Measurements from ENCODE around the gene PARVG. TPM values are rescaled to one million over a fixed set of nuclear protein-coding genes. Genes with fewer than 3 reads are reported as not detected.

Gene PARVG
- total RNA-seq, 1 experiment from 2014 or later, result not detected

- no TSS peak for BruUV-seq (replicated peaks)
- no peak for TF ChIP-seq CTCF (conservative IDR thresholded peaks at IDR 0.05; ENCODE audit: low read depth, low read length)
- TF ChIP-seq EZH2phosphoT487 (IDR thresholded peaks at IDR 0.05; ENCODE audit: borderline replicate concordance, low read length), result no peak
- no peak for TF ChIP-seq EZH2 (IDR thresholded peaks at IDR 0.05; ENCODE audit: low read length, unreplicated experiment)
- no peaks in the 10 kb centered on the region for H3F3A ChIP-seq (ENCODE audit: low read length, unreplicated experiment)
- POLR2A ChIA-PET (ENCODE audit: unreplicated experiment), result no interaction called here
- no peak overlapping the region for H3K4me3 ChIP-seq (ENCODE audit: low read length)
- no peak overlapping the region for H2AFZ ChIP-seq (ENCODE audit: low read length)
- no peaks in the 10 kb centered on the region for H3K9me2 ChIP-seq (replicated peaks; ENCODE audit: low read length)
- peaks cover 8% of the 10 kb centered on the region; the same call in 1 of the 2 replicates for H3K4me1 ChIP-seq (ENCODE audit: insufficient read depth, low read length)
- H3K36me3 ChIP-seq (ENCODE audit: low read depth, low read length), result no peaks in the 10 kb centered on the region
- no peaks in the 10 kb centered on the region for H3K27me3 ChIP-seq (ENCODE audit: low read length)
- H3K4me2 ChIP-seq (ENCODE audit: low read length), result no peak overlapping the region
- ATAC-seq (peak; percentile 27), DNase-seq (peak; percentile 42)
- no peaks in the 10 kb centered on the region for H3K9me3 ChIP-seq (ENCODE audit: low read length)
- no peak overlapping the region for H3K9ac ChIP-seq (ENCODE audit: low read length)
- no peaks in the 10 kb centered on the region for H4K20me1 ChIP-seq (ENCODE audit: low read length)
- H3K27ac ChIP-seq (ENCODE audit: low read length), result no peak overlapping the region
- H3K79me2 ChIP-seq (ENCODE audit: low read length), result no peaks in the 10 kb centered on the region
- intact Hi-C loops (cut with micrococcal nuclease), result no loop called here
- CTCF ChIA-PET, result no interaction called here
These were observed 11.5 kb downstream of the PARVG start for GRCh38 chr22:44192098-44192815.

DNA sequence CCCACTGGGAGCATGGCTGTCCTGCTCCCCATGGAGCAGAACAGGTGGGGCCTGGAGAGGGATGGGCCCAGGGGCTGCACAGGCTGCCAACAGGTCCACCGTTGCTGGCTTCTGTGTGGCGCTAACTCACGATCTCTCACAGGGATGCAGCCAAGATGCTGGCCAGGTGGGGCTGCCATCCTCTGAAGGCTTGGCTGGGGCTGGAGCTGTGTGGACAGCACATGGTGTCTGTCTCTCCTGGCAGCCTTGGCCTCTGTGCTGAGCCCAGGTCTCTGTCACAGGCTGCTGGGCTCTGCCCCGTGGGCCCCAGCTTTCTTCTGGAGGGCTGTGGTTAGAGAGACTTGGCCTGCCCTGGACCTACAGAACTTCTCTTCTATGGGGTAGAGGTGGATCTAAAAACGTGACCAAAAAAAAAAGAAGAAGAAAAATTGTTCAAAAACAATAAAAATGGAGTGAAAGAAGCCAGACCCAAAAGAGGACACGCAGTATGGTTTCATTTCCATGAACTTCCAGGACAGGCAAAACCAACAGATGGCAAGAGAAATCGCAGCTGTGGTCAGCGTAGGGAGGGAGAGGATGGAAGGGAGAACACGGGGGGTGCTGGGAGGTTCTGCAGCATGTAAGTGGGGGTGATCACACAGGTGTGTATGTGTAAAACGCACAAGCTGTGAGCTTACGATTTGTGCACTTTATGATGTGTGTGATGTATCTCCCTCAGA lies 12.2 kb downstream of the PARVG start:
- CTCF ChIA-PET, result no interaction called here

More for the DNA sequence above, 12.2 kb downstream of the PARVG start:
- no peak overlapping the region for H3K27ac ChIP-seq (ENCODE audit: low read length)
- no peak for TF ChIP-seq EZH2 (IDR thresholded peaks at IDR 0.05; ENCODE audit: low read length, unreplicated experiment)
- no peak for TF ChIP-seq CTCF (conservative IDR thresholded peaks at IDR 0.05; ENCODE audit: low read depth, low read length)
- no peak for TF ChIP-seq EZH2phosphoT487 (IDR thresholded peaks at IDR 0.05; ENCODE audit: borderline replicate concordance, low read length)
- no peaks in the 10 kb centered on the region for H3K9me3 ChIP-seq (ENCODE audit: low read length)
- no peaks in the 10 kb centered on the region for H3K79me2 ChIP-seq (ENCODE audit: low read length)
- no peaks in the 10 kb centered on the region for H3F3A ChIP-seq (ENCODE audit: low read length, unreplicated experiment)
- H3K4me3 ChIP-seq (ENCODE audit: low read length), result no peak overlapping the region
- intact Hi-C loops (cut with micrococcal nuclease), result no loop called here
- ATAC-seq, result no peak
- H3K27me3 ChIP-seq (ENCODE audit: low read length), result no peaks in the 10 kb centered on the region
- no TSS peak for BruUV-seq (replicated peaks)
- peaks cover 8% of the 10 kb centered on the region; the same call in 1 of the 2 replicates for H3K4me1 ChIP-seq (ENCODE audit: insufficient read depth, low read length)
- no peaks in the 10 kb centered on the region for H3K36me3 ChIP-seq (ENCODE audit: low read depth, low read length)
- H3K4me2 ChIP-seq (ENCODE audit: low read length), result peak overlapping the region; percentile 55
- no peaks in the 10 kb centered on the region for H4K20me1 ChIP-seq (ENCODE audit: low read length)
- H3K9ac ChIP-seq (ENCODE audit: low read length), result no peak overlapping the region
- H2AFZ ChIP-seq (ENCODE audit: low read length), result no peak overlapping the region
- H3K9me2 ChIP-seq (replicated peaks; ENCODE audit: low read length), result no peaks in the 10 kb centered on the region
- POLR2A ChIA-PET (ENCODE audit: unreplicated experiment), result no interaction called here
- DNase-seq, result no peak
